Muscle layer of duodenum (tissue), 2 donors: ENCODE results near the gene IFT80.

ENCODE experiments used
- H3K27ac ChIP-seq: one replicate; pipeline ENCODE4 v1.7.0; 2013; ENCODE audit warnings: mild to moderate bottlenecking, low read length
- H3K27me3 ChIP-seq: one replicate; pipeline ENCODE4 v1.7.0; 2013; ENCODE audit warnings: low read depth, mild to moderate bottlenecking, control low read depth, low read length
- H3K36me3 ChIP-seq, 2 donors: one replicate each; pipeline ENCODE4 v1.7.0; 2013; ENCODE audit warnings: low read length in 2 of 2, control low read depth in 1 of 2, mild to moderate bottlenecking in 1 of 2; ENCODE audit not compliant: insufficient read depth in 2 of 2, control insufficient read depth in 1 of 2
- H3K4me1 ChIP-seq, 2 donors: one replicate each; pipeline ENCODE4 v1.7.0; 2013; ENCODE audit warnings: low read length in 2 of 2, mild to moderate bottlenecking in 2 of 2, control low read depth in 1 of 2, moderate library complexity in 1 of 2; ENCODE audit not compliant: insufficient read depth in 2 of 2, control insufficient read depth in 1 of 2
- H3K4me3 ChIP-seq, 2 donors: one replicate each; pipeline ENCODE4 v1.7.0; 2013; ENCODE audit warnings: low read length in 2 of 2, low read depth in 1 of 2, mild to moderate bottlenecking in 1 of 2
- H3K9me3 ChIP-seq, 2 donors: one replicate each; pipeline ENCODE4 v1.7.0; 2013; ENCODE audit warnings: low read length in 2 of 2, control low read depth in 1 of 2, mild to moderate bottlenecking in 1 of 2; ENCODE audit not compliant: control insufficient read depth in 1 of 2
- donor health status: healthy.

Gene IFT80

GRCh38 chr3:160218136-160218535 lies 180.9 kb downstream of the IFT80 start:
- Histone ChIP-seq H3K9me3 (no peaks in the 10 kb centered on the region), H3K36me3 (no peaks in the 10 kb centered on the region), H3K4me3 (no peak overlapping the region), H3K4me1 (no peaks in the 10 kb centered on the region), H3K27me3 (no peaks in the 10 kb centered on the region), H3K27ac (no peak overlapping the region)

- Histone ChIP-seq H3K4me1 (no peaks in the 10 kb centered on the region), H3K27ac (no peak overlapping the region), H3K36me3 (no peaks in the 10 kb centered on the region)
Observed at GRCh38 chr3:160217675-160218074, 181.3 kb downstream of the IFT80 start.

GRCh38 chr3:160213191-160213590 lies 185.8 kb downstream of the IFT80 start:
- no peaks in the 10 kb centered on the region for H3K4me1 ChIP-seq
- H3K27ac ChIP-seq, result no peak overlapping the region
- H3K4me3 ChIP-seq, result no peak overlapping the region
- no peaks in the 10 kb centered on the region for H3K9me3 ChIP-seq
- no peaks in the 10 kb centered on the region for H3K27me3 ChIP-seq
- no peaks in the 10 kb centered on the region for H3K36me3 ChIP-seq

More at GRCh38 chr3:160217675-160218074, 181.3 kb downstream of the IFT80 start:
- H3K27me3 ChIP-seq, result no peaks in the 10 kb centered on the region
- H3K4me3 ChIP-seq, result no peak overlapping the region
- no peaks in the 10 kb centered on the region for H3K9me3 ChIP-seq

- Histone ChIP-seq H3K27me3 (no peaks in the 10 kb centered on the region), H3K9me3 (no peaks in the 10 kb centered on the region), H3K4me1 (no peaks in the 10 kb centered on the region), H3K36me3 (no peaks in the 10 kb centered on the region), H3K27ac (no peak overlapping the region), H3K4me3 (no peak overlapping the region)
Observed at GRCh38 chr3:160210799-160211221, 188.2 kb downstream of the IFT80 start.

- no peaks in the 10 kb centered on the region for H3K36me3 ChIP-seq
- no peak overlapping the region for H3K4me3 ChIP-seq
- no peaks in the 10 kb centered on the region for H3K27me3 ChIP-seq
- no peak overlapping the region for H3K27ac ChIP-seq
- H3K4me1 ChIP-seq, result no peaks in the 10 kb centered on the region
- no peaks in the 10 kb centered on the region for H3K9me3 ChIP-seq
Observed at GRCh38 chr3:160210341-160210740, 188.7 kb downstream of the IFT80 start.
